ENCODE data around the gene ATG10.

DNA sequence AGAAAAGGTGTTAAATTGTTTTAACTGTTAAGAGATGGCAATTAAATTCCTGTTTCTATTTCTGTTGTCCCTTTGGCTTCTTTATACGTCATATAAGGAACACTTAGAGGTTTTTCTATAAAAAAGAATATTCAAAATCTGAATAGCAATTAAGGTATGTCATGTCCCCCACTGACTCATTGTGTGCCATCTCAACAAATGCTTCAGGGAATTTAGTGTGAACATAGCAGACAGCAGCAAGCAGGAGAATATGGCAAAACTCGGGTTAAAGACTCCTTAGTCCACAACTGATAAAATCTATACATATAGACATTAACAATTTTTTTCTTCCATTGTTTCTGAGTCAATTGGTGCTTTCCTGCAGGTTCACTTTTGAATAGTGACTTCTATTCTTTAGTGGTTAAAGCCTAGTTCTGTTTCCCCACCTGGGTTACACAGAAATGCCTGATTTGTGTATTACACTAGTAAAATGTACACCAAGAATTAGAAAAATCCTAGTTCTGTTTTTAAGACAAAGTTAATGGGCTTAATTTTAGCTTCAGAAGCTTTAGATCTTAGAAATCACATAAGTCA, 324.2 kb downstream of the ATG10 start:
- TF ChIP-seq, protein P1, sequence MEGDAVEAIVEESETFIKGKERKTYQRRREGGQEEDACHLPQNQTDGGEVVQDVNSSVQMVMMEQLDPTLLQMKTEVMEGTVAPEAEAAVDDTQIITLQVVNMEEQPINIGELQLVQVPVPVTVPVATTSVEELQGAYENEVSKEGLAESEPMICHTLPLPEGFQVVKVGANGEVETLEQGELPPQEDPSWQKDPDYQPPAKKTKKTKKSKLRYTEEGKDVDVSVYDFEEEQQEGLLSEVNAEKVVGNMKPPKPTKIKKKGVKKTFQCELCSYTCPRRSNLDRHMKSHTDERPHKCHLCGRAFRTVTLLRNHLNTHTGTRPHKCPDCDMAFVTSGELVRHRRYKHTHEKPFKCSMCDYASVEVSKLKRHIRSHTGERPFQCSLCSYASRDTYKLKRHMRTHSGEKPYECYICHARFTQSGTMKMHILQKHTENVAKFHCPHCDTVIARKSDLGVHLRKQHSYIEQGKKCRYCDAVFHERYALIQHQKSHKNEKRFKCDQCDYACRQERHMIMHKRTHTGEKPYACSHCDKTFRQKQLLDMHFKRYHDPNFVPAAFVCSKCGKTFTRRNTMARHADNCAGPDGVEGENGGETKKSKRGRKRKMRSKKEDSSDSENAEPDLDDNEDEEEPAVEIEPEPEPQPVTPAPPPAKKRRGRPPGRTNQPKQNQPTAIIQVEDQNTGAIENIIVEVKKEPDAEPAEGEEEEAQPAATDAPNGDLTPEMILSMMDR (IDR thresholded peaks at IDR 0.05), result no peak
- TF ChIP-seq EP300 (IDR thresholded peaks at IDR 0.05), result no peak
- no peak for TF ChIP-seq POLR2AphosphoS5 (IDR thresholded peaks at IDR 0.05)

Data from gastroesophageal sphincter (tissue), 3 donors.